Erythroblast (primary cell): ENCODE results near the gene IL1B.

Experiments used
- GATA1 ChIP-seq: IDR thresholded peaks from 2 replicates; pipeline ENCODE4 v1.6.1; 2011; ENCODE audit warnings: low read depth, mild to moderate bottlenecking, control low read depth, low read length, moderate library complexity
- POLR2A ChIP-seq: IDR thresholded peaks from 2 replicates; pipeline ENCODE4 v1.6.1; 2011; ENCODE audit warnings: mild to moderate bottlenecking, low read length

DNA sequence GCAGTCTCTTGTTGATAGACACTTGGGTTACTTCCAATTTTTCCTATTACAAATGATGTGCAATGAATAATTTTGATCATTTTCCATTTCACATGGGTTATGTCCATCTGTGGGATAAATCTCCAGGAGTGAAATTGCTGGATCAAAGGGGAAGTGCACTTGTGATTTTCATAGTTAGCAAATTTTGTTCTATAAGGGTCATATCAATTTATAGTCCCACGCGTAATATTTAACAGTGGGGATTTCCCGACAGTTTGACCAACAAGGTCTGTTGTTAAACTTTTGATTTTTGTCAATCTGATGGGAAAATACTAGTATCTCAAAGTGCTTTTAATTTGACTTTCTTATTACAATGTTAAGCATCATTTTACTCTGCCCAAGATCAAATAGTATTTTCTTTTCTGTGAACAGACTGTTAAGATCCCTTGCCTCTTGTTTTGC is 8.3 kb downstream of the IL1B start:
- TF ChIP-seq POLR2A = no peak
- TF ChIP-seq GATA1 = no peak
